Ascending aorta (tissue), 2 donors: ENCODE measurements around the gene LIME1. TPM values are rescaled to one million over a fixed set of nuclear protein-coding genes. Genes with fewer than 3 reads are reported as not detected.

Source experiments
- DNase-seq, 2 donors: peaks; one replicate each; pipeline ENCODE4 v3.0.0-alpha.2; 2019; ENCODE audit warnings: low spot score in 2 of 2
- H3K27ac ChIP-seq, 2 donors: fragments of 200-600 bp; sonication (generic); one replicate each; pipeline ENCODE4 v1.5.1; 2016 to 2017; ENCODE audit warnings: mild to moderate bottlenecking in 1 of 2
- H3K27me3 ChIP-seq: fragments of 200-600 bp; sonication (generic); one replicate; pipeline ENCODE4 v1.5.1; 2017
- H3K36me3 ChIP-seq, 2 donors: fragments of 200-600 bp; sonication (generic); one replicate each; pipeline ENCODE4 v1.5.1; 2016
- H3K4me1 ChIP-seq, 2 donors: fragments of 200-600 bp; sonication (generic); one replicate each; pipeline ENCODE4 v1.5.1; 2016 to 2017; ENCODE audit warnings: mild to moderate bottlenecking in 1 of 2
- H3K4me3 ChIP-seq, 2 donors: fragments of 200-600 bp; sonication (generic); one replicate each; pipeline ENCODE4 v1.5.1; 2016 to 2017; ENCODE audit warnings: mild to moderate bottlenecking in 1 of 2
- H3K9me3 ChIP-seq, 2 donors: fragments of 200-600 bp; sonication (generic); one replicate each; pipeline ENCODE4 v1.5.1; 2016
- CTCF ChIP-seq, 3 experiments: fragments of 200-600 bp in 2 of 3; fragments of 450-650 bp in 1 of 3; sonication (generic) in 2 of 3; IDR thresholded peaks; one replicate each; pipeline ENCODE4 v1.5.1; 2016 to 2019; ENCODE audit warnings: antibody characterized with exemption in 3 of 3, mild to moderate bottlenecking in 1 of 3, moderate library complexity in 1 of 3
- intact Hi-C: fragments of 100-400 bp; cut with DNase I; formaldehyde crosslinking; loops from one replicate; pipeline ENCODE4 v1.15.1; 2023
- total RNA-seq: library from RNA; depleted of rRNA; stranded (reverse); fragments of >200 nt; gene quantifications from one replicate; pipeline ENCODE4 v1.1.0, GENCODE V29; 2016

Gene LIME1
- total RNA-seq, result 7.3 TPM

DNA sequence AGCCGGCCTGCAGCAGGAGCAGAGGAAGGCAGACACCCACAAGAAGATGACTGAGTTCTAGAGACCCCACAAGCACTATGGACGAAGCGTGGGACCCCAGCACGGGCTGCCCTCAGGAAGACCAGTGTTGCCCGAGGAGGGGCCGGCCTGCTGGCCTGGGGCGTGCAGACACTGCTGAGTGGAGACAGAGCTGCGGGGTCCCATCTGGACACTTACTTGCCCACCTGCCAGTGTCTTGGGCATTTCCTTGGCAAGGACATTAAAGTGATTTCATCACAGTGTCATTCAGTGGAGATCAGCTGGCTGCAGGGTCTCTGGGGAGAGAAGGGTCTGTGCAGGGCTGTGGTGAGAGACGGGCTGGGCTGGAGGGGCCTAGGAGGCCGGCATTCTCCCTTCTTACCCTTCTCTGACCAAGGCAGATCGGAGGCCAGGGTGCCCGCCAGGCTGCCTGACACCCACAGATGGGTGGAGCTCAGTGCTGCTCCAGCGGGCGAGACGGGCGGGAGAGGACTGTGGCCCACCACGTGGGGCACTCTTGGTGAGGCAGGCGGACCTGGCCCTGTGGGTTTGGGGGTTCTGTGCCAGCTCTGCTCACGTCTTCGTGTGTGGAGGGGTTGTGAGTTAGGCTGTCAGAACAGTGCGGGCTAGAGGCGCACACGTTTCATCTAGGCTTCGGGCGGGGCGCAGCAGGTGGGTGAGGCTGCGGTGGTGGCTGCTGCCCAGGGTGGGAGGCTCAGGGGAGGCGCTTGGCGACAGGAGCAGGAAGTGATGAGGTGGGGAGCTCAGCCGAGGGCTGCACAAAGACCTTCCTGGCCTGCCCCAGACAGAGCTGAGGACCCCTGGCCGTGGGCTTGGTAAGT is at the start of gene LIME1:
TSS of gene LIME1 (plus strand) at position 806 of the 860 bp plus-strand sequence. CDS start 886 bp downstream, outside the sequence.
- no peaks in the 10 kb centered on the region for H3K9me3 ChIP-seq
- peak in 1 of 2 donors; percentile 61 for DNase-seq
- H3K4me3 ChIP-seq, result peak within 1 kb of the TSS in 1 of 2 donors; percentile 93
- intact Hi-C loops, result loop anchor here (5.0 kb wide), 2 partner anchors 79 to 109 kb away; partner anchors contain the start of genes GMEB2 and RTEL1
- H3K36me3 ChIP-seq, result peaks cover 28 to 32% of the 10 kb centered on the region in 2 donors
- no peak within 1 kb of the TSS for H3K27ac ChIP-seq
- peaks cover 11 to 13% of the 10 kb centered on the region in 2 donors for H3K4me1 ChIP-seq
- no peaks in the 10 kb centered on the region for H3K27me3 ChIP-seq
- TF ChIP-seq CTCF (IDR thresholded peaks at IDR 0.05), result no peak

GRCh38 chr20:63687419-63688178 is 48.9 kb upstream of the LIME1 start:
- peak overlapping the region; percentile 66 to 87 for H3K27ac ChIP-seq
- peaks cover 6 to 20% of the 10 kb centered on the region in 2 donors for H3K4me1 ChIP-seq
- H3K36me3 ChIP-seq, result peaks cover 0 to 6% of the 10 kb centered on the region in 2 donors
- no peak for DNase-seq
- TF ChIP-seq CTCF (IDR thresholded peaks at IDR 0.05), result no peak
- H3K4me3 ChIP-seq, result no peak overlapping the region
- H3K27me3 ChIP-seq, result no peaks in the 10 kb centered on the region
- no peaks in the 10 kb centered on the region for H3K9me3 ChIP-seq
- intact Hi-C loops, result no loop called here

GRCh38 chr20:63688228-63689045 is 48.0 kb upstream of the LIME1 start:
- Histone ChIP-seq H3K4me1 (peaks cover 0 to 12% of the 10 kb centered on the region in 2 donors), H3K4me3 (no peak overlapping the region), H3K36me3 (peaks cover 0 to 6% of the 10 kb centered on the region in 2 donors), H3K9me3 (no peaks in the 10 kb centered on the region), H3K27me3 (no peaks in the 10 kb centered on the region), H3K27ac (peak overlapping the region; percentile 66 to 87)
- intact Hi-C loops, result no loop called here
- DNase-seq, result no peak
- no peak for TF ChIP-seq CTCF (IDR thresholded peaks at IDR 0.05)

DNA sequence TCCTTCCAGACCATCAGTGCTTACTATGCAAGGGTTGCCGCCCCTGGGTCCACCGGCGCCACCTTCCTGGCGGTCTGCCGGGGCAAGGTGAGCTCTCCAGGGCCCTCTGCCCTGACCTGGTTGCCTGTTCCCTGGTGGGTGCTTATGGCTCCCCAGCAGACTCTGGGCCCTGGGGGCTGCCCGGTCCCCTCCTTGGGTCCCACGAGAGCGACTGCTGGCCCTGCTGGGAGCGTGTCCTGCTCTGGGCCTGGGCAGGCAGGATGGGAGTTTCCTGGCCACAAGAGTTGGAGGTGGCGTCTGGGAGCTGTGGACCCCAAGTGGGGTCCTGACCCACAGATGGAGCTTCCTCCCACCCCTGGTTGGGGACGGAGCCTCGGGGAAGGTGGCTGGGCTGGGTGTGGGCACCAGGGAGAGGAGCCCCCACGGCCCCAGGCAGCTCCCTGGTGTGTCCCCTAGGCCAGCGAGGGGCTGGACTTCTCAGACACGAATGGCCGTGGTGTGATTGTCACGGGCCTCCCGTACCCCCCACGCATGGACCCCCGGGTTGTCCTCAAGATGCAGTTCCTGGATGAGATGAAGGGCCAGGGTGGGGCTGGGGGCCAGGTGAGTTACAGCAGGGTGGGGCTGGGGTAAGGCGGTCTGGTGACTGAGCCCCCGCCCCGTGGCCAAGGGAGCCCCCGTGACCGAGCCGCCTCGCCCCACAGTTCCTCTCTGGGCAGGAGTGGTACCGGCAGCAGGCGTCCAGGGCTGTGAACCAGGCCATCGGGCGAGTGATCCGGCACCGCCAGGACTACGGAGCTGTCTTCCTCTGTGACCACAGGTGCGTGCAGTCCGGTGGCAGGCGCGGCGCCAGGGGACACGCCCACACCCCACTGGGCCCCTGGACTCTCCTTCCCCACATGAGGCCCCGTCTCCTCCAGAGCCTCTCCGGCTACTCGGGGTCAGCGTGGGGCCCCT is 47.1 kb upstream of the LIME1 start:
- H3K4me3 ChIP-seq, result no peak overlapping the region
- H3K4me1 ChIP-seq, result peaks cover 0 to 11% of the 10 kb centered on the region in 2 donors
- no peaks in the 10 kb centered on the region for H3K9me3 ChIP-seq
- H3K27me3 ChIP-seq, result no peaks in the 10 kb centered on the region
- peaks cover 0 to 13% of the 10 kb centered on the region in 2 donors for H3K36me3 ChIP-seq
- H3K27ac ChIP-seq, result peak overlapping the region in 1 of 2 donors; percentile 87
- DNase-seq, result no peak
- intact Hi-C loops, result no loop called here
- no peak for TF ChIP-seq CTCF (IDR thresholded peaks at IDR 0.05)
